KBM-7 (cell line): Measurements from ENCODE around the gene RCOR3.
A peak's percentile ranks its signal among the peaks of the same experiment; 100 is the strongest.
"Not testable (repeated sequence)": the region's sequence is repeated elsewhere in the genome, so short reads cannot be mapped to it uniquely, and the experiment has no call there.

ENCODE experiments used
- DNase-seq: peaks from one replicate; pipeline ENCODE4 v3.0.0-alpha.2; 2015
- in situ Hi-C: fragments of 300-500 bp; cut with MboI; formaldehyde crosslinking; loops from 2 replicates; pipeline ENCODE4 v1.14.3; 2020; ENCODE audit warnings: low sequenced_read_pairs, low pct_unique_long_range_greater_than_20kb, mixed read lengths

The RCOR3 gene

DNA sequence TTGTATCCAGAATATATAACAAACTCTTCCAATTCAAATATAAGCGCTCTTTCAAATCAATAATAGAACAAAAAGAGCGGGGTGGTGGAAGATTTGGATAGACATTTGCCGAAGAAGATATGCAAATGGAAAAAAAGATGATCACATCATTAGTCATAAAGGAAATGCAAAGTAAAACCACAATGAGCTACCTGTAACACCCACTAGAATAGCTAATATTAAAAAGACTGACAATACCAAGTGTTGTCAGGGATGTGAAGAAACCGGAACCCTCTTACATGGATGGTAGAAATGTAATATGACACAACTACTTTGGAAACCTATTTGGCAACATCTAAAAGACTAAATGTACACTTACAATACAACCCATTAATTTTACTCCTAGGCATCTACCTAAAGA is 61.8 kb downstream of the RCOR3 start:
- in situ Hi-C loops: no loop called here
- DNase-seq: no peak

DNA sequence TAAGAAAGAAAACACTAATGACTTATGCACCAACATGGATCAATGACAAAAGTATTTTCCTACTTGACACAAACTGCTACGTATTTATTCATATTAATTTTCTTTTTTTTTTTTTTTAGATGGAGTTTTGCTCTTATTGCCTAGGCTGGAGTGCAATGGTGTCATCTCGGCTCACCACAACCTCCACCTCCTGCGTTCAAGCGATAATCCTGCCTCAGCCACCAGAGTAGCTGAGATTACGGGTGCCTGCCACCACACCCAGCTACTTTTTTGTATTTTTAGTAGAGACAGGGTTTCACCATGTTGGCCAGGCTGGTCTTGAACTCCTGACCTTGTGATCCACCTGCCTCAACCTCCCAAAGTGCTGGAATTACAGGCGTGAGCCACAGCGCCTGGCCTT is 62.5 kb downstream of the RCOR3 start:
- in situ Hi-C loops, DNase-seq: not testable (repeated sequence)

DNA sequence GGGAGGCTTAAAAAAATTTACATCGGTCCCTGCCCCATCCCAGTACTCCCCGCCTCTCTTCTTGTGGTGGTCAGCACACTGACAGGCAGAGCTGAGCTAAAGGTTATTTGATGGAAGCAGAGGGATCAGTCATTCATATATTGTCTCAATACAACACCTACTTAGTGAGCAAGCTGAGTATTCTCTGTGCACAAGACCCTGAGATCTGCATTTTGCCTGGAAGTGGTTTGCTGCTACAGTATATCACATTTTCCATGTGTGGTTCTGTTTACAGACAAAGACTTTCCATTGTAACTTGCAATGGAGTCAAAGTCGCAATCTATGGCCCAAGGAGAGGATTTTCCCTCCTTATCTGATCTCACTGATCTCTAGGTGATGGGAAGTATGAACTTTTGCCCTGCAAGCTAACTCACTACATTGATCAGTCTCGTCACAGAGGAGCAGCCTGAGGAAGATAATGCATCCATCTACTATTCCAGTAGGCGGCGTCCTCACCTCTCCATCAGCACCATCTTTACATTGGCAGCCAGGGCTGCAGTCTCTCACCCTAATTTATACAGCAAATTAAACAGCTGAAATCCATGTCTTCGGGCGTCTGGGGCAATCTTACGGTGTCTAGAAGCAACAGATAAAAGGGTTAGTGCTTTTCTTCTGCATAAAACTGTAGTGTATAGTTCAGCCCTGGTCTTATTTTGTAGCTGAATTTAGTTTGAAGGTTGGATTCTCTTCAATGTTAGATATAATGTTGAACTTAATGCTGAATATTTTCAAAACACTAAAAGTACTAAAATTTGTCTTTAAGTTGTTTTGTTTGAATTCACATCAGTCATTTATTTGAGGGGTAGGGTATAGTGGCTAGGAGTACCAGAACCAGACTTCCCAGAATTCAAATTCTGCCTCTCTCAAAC is 64.2 kb downstream of the RCOR3 start:
- in situ Hi-C loops: no loop called here

DNA sequence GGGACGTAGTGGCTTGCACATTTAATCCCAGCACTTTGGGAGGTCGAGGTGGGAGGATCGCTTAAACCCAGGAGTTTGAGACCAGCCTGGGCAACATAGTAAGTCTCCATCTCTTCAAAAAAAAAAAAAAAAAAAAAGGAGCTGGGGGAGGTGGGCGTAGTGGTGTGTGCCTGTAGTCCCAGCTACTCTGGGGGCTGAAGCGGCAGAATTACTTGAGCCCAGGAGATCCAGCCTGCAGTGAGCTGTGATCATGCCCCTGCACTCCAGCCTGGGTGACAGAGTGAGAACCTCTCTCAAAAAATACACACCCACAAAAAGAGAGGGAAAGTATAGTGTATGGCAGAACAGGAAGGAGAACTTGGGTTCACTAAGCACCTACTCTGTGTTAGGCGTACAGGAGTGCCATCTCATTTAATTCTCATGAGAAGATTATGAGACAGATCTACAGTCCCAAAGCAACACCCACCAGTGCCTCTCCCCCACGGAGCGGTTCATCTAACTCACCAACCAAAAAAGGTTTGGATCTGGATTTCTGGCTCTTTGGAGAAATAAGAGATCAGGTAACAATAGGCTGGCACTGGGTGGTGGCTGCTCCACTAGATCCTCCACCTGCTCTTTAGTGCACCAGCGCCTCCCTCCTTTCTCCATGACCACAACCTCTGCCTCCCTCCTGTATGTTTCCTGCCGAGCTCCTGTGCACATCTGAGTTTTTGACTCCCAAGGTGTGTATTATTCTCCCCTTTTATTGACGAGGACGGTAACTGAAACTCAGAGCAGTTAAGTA is 66.0 kb downstream of the RCOR3 start:
- in situ Hi-C loops: no loop called here
- no peak for DNase-seq

More for the DNA sequence above, 64.2 kb downstream of the RCOR3 start:
- peak; percentile 86 for DNase-seq

DNA sequence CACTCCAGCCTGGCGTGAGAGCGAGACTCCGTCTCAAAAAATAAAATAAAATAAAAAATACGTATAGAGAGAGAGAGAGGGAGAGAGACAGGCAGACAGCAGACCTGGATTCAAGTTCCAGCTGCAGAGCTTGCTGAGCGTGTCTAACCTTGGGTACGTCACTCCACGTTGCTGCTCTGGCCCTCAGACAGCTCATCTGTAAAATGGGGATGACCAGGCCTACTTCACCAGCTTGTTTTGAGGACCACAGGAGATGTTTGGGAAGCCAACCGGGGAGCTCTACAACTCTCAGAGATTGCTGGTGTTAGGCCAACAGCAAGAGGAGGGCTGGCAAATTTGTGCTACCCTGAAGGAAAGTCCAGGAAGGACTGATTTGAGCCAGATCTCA is 67.0 kb downstream of the RCOR3 start:
- in situ Hi-C loops: no loop called here
- DNase-seq: no peak

DNA sequence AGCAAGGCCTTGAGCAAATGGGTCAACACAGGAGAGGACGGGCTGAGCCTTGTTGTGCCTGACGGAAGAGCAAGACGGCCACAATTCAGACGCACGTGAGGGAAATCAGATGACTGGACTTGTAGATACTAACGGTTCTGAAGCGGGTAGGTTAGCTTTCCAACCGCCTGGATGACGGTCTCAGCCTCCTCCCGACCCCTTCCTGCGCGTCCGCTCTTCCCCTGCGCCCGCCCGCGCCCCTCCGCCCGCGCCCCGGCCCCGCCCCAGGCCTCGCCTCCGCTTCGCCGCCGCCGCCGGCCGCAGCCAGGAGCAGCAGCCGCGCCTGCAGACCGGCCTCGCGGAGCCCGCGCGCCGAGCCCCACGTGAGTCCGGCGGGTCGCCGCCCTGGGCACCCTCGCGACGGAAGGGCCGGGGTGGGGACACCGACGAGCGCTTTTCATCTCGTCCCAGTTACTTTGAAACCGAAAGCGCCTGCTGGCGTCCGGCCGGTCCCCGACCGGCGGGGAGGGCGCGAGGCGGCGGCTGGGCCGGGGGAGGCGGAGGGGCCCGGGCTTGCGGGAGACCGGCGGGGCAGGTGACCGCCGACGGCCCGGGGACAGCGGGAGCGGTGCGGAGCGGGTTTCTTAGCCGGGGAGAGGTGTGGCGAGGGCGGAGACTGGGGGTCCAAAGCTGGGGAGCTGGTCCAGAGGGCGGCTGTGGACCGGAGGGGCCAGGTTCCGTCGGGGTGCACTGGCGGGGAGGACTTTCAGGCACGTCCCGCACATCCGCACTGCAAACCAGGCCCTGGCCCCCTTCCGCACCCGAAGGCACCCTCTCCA is 67.6 kb downstream of the RCOR3 start, which contains the start of gene TRAF5:
Gene TRAF5, plus strand, starts transcription at position 306 of the 818 bp plus-strand sequence. CDS start 26,407 bp downstream, outside the sequence.
- in situ Hi-C loops: no loop called here
- peak; percentile 48 for DNase-seq

DNA sequence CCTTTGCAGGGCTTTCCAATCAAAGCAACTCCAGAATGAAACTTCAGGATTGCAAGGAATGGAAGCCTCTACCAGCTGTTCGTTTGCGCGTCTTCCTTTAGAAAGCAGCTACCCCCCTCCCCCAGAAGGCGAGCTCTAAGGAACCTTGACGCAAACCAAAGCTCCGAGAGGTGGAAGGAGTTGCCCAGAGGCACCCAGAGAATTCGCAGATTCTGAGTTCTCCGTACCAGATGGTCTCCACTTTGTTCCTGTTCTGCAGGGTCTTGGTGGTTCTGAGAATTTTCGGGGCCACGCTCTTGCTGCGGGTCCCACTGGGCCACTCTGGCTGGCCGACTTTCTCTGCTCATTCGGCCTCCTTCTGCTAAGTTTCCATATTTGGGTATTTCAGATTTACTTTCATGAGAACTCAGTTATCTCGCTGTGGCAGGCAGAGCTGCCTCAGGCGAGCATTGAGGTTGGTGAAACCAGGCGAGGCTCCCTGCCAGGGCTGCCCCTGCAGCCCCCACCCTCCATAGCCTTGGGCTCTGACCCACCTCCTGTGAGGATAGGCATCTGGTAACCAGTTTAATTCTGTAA is 68.3 kb downstream of the RCOR3 start:
- in situ Hi-C loops: no loop called here
- peak; percentile 45 for DNase-seq

DNA sequence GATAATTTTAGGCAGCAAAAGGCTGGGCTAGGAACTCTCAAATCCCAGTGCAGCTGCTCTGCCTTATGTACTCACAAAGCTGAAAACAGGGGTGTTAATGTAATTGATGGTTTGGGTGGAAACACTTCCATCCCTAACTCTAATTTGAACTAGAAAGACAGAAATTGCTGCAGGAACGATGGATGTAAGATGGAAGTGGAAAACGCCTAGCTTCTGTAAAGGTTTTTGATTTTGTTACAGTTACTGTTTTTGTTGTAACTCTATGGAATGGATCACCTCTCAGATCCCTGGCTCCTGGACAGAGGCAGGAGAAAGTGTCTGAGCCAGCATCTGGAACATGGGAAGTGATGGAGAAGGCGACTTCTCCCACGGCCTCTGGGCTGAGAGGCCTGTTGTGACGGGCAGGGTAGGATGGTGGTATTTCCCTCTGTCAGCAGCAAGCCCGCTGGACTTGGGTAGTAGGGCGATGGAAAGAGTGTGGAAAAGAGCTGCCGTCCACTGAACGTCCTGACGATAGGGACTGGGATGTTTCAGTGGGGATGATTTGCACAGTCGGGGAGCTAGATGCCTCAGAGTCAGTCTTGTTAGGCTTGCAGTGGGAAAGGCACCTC is 69.0 kb downstream of the RCOR3 start:
- in situ Hi-C loops: no loop called here
- no peak for DNase-seq

DNA sequence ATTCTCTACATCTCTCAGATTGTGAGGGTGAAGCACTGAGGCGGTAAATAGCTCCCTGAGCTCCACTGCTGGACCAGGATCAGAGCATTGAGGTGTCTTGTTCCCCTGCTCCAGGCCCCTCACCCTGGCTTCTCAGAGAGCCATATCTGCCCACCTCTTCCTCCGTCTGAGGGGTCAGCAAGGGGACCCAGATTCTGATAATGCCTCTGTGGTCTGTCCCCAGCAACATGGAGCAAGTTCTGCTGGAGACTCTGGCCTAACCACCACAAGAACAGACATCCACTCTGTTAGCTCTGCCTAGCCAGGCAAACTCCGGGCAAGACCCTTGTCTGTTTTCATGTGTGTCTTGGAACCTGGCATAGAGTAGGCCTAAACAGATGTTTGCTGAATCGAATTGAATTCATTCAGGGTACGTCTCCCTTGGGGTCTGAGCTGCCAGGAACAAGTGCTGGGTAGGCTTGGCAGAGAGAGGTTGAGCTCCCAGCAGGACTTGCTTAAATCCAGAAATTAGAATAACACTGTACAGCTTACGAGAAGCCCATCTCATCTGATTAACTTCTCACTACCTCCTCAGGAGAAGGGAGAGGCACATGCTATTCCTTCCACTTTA is 69.8 kb downstream of the RCOR3 start:
- DNase-seq: no peak
- in situ Hi-C loops: no loop called here

DNA sequence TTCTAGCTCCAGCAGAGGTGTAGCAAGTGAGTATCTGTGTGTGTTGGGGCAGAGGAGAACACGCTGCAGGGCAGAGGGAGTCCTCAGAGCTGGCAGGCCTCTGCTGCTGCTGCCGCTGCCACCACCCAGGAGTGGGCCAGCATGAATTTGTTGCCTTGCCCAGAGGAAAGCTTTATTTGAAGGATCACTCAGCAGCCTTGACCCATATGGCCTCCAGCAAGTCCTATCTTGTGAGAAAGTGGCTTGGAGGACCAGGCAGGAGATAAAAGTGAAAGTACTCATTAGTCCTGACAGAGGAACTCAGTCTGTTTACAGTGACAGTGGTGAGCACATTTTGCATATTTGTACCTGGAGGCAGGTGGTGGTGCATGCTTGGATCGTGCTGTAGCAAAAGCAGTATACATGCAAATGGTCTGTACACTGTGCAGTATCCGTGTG is 70.6 kb downstream of the RCOR3 start:
- DNase-seq: no peak
- in situ Hi-C loops: no loop called here

DNA sequence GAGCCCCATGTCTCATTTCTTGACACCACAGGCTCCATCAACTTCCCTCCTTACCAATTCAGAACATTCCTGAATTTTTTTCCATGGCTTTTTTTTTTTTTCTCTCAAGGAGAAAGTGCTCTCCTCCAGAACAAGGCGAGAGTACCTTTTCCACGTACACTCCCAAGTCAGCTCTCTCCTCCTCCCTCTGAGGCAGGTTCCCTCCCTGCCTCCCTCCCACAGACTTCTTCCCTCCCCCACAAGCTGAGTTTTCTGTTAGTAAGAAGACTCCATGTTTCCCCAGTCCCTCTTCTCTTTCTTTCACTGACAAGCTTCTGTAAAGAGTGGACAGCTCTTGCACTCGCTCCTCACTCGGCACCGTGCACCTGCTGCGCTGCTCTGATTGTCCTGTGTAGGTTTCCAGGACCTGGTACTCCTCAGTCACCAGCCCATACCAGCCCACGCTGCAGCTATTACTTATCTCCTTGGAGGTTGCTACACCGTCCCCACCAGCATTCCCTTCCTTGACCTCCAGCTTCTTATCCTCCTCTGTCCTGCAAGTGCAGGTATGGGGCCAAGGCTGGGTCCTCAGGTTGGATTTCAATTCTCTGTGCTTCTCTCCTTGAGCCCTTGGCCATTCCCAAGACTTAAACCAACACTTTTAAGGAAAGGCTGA is 71.2 kb downstream of the RCOR3 start:
- DNase-seq: no peak
- in situ Hi-C loops: no loop called here

DNA sequence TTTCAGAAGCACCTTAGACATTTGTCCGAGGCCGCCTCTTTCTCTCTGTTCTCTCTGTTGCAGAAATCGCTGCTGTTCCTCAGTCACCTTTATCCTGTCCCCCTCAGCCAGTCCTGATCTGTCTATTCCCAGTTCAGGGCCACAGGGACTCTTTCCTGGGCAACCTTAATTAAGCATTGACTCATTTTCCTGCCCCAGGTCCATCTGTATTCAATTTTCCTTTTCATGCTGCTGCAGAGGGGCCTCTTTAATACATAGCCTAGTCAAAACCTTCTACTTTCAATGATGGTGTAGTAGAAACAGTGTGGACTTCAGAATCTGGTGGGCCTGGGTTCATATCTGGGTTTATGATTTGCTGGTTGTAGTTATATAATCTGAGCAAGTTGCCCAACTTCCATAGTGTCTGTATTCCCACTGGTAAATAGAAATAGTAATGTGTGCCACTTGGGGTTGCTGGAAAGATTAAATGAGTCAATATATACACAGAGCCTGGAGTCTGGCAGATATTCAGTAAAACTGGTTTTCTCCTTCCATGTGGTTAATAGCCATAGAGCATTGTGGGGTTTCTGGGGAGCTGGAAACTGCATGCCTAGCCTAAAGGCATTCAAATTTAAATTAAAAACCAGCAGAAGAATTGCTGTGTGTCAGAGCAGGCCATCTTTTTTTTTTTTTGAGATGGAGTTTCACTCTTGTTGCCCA is 72.0 kb downstream of the RCOR3 start:
- in situ Hi-C loops: no loop called here
- no peak for DNase-seq

DNA sequence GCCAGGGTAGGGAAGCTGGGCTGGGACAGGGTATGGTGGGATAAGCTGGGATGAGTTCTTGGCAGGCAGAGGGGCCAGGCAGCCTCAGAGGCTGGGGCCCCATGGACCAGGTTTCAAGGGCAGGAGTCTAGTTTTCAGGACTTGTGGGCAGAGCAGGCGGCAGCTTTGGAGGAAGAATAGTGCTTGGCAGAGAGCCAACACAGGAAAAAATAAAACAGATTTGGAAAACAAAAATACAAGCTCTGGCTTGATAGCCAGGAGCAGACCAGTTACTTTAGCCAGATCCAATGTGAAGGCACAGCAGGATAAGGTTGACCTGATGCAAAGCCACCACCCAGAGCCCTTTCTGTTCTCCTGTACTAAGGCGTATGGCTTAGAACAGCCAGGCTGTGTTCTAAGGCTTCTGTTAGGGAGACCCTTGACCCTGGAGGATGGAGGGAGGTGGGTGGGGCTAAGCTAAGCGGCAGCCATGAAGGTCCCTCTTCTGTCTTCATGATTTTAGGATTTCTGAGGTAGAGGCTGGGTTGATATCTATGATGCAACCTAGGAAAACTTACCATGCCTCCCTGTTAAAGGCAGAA is 73.0 kb downstream of the RCOR3 start:
- in situ Hi-C loops: no loop called here
- no peak for DNase-seq

DNA sequence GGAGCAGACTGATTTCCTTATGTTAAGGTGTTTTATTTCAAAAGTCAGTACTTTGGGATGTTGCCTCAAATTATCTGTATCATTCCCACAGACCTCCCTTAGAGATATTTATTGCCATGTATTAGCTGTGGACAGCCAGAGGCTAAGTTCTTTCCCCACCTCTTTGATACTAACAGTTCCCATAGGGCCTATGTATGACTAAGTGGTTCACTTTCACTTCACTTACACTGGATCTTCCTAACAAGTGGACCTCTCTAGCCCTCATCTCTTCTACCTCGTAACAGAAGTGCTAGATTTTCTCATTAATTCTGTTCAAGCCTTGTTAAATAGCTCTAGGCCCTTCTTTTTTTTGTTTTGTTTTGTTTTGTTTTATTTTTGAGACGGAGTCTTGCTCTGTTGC is 73.7 kb downstream of the RCOR3 start:
- in situ Hi-C loops: no loop called here
- DNase-seq: no peak

DNA sequence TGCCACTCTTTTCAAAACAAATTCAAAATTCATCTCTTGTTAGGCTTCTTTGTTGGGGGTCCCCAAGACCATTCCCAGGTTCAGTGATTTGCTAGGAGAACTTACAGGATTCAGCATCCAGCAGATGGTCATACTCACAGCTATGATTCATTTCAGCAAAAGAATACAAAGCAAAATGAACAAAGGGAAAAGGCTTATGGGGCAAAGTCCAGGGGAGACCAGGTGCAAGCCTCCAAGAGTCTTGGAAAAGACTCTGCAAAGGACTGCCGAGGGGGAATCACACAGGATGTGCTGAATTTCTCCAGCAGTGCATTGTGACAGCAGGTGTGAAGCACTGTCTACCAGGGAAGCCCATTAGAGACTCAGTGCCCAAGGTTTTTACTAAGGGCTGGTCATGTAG is 74.7 kb downstream of the RCOR3 start:
- in situ Hi-C loops: no loop called here
- DNase-seq: no peak

DNA sequence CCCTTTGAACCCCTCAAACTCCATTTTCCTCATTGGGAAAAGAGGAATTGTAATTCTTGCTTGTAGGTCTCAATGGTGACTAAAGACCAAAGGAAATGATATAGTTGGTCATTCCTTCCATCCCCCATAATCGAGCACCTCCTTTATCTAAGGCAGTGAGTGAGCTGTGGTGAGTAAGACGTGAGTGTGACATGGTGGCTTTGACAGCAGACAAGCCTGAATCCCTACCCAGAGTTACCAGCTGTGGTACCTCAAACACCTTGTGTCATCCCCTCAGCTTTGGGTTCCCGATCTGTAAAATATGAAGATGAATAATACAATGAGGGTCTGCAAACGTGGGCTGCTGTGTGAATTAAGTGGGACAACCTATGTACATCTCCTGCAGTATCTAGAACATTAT is 75.8 kb downstream of the RCOR3 start:
- no peak for DNase-seq
- in situ Hi-C loops: no loop called here
